Smooth muscle cell (in vitro differentiated cells): Measurements from ENCODE around the gene SMYD5. TPM values are rescaled to one million over a fixed set of nuclear protein-coding genes. Genes with fewer than 3 reads are reported as not detected.

ENCODE experiments used
- DNase-seq: peaks from one replicate; lab custom pipeline; 2025; ENCODE audit not compliant: unreplicated experiment; lab: John Stamatoyannopoulos, UW
- H2AFZ ChIP-seq: fragments of 200-600 bp; sonication (generic); 2 replicates; pipeline ENCODE4 v1.6.0; 2016; ENCODE audit warnings: antibody characterized with exemption, low read depth, mild to moderate bottlenecking
- H3F3A ChIP-seq: fragments of 200-600 bp; sonication (generic); 2 replicates; pipeline ENCODE4 v1.6.0; 2017; ENCODE audit warnings: antibody characterized with exemption, low read depth
- H3K27ac ChIP-seq: fragments of 200-600 bp; sonication (generic); 2 replicates; pipeline ENCODE4 v1.5.1; 2016; ENCODE audit warnings: low read depth, mild to moderate bottlenecking
- H3K27me3 ChIP-seq: fragments of 200-600 bp; sonication (generic); 2 replicates; pipeline ENCODE4 v1.6.1; 2016; ENCODE audit warnings: low read depth, mild to moderate bottlenecking
- H3K36me3 ChIP-seq: fragments of 200-600 bp; sonication (generic); 2 replicates; pipeline ENCODE4 v1.5.1; 2016; ENCODE audit warnings: low read depth
- H3K4me1 ChIP-seq: fragments of 200-600 bp; sonication (generic); 2 replicates; pipeline ENCODE4 v1.5.1; 2016; ENCODE audit warnings: low read depth
- H3K4me2 ChIP-seq: fragments of 200-600 bp; sonication (generic); 2 replicates; pipeline ENCODE4 v1.6.0; 2016; ENCODE audit warnings: mild to moderate bottlenecking
- H3K4me3 ChIP-seq: fragments of 200-600 bp; sonication (generic); 2 replicates; pipeline ENCODE4 v1.5.1; 2016; ENCODE audit warnings: mild to moderate bottlenecking
- H3K79me2 ChIP-seq: fragments of 200-600 bp; sonication (generic); 2 replicates; pipeline ENCODE4 v1.6.0; 2016; ENCODE audit warnings: low read depth, mild to moderate bottlenecking
- H3K9ac ChIP-seq: fragments of 200-600 bp; sonication (generic); 2 replicates; pipeline ENCODE4 v1.6.0; 2016; ENCODE audit warnings: low read depth
- H3K9me3 ChIP-seq: fragments of 200-600 bp; sonication (generic); replicated peaks from 2 replicates; pipeline ENCODE4 v1.5.1; 2016; ENCODE audit warnings: low read depth
- H4K20me1 ChIP-seq: fragments of 200-600 bp; sonication (generic); 2 replicates; pipeline ENCODE4 v1.6.0; 2016; ENCODE audit warnings: low read depth
- WGBS: methylation state at CpG from one replicate; pipeline ENCODE4 v1.1.7; 2016; ENCODE audit warnings: low lambda C conversion rate; 5-methylcytosine and 5-hydroxymethylcytosine counted together
- polyA plus RNA-seq: library from polyadenylated mRNA; unstranded; fragments of >200 nt; fragmentation: Nextera tagmentation; extraction: Ambion mirVana; gene quantifications from 2 replicates; pipeline ENCODE4 v1.2.1, GENCODE V29; 2016
- total RNA-seq: library from RNA; depleted of rRNA; stranded (reverse); fragments of >200 nt; gene quantifications from 2 replicates; pipeline ENCODE4 v1.2.3, GENCODE V29; 2014
- TF ChIP-seq, protein P1 (sequence below): fragments of 200-600 bp; sonication (generic); IDR thresholded peaks from 2 replicates; pipeline ENCODE4 v1.5.1; 2017; ENCODE audit warnings: borderline replicate concordance, mild to moderate bottlenecking, antibody characterized with exemption; ENCODE audit not compliant: insufficient read depth, poor library complexity, severe bottlenecking

SMYD5 gene
- total and polyA plus RNA-seq, 2 experiments from 2014 or later: 10.8 to 16.5 TPM

DNA sequence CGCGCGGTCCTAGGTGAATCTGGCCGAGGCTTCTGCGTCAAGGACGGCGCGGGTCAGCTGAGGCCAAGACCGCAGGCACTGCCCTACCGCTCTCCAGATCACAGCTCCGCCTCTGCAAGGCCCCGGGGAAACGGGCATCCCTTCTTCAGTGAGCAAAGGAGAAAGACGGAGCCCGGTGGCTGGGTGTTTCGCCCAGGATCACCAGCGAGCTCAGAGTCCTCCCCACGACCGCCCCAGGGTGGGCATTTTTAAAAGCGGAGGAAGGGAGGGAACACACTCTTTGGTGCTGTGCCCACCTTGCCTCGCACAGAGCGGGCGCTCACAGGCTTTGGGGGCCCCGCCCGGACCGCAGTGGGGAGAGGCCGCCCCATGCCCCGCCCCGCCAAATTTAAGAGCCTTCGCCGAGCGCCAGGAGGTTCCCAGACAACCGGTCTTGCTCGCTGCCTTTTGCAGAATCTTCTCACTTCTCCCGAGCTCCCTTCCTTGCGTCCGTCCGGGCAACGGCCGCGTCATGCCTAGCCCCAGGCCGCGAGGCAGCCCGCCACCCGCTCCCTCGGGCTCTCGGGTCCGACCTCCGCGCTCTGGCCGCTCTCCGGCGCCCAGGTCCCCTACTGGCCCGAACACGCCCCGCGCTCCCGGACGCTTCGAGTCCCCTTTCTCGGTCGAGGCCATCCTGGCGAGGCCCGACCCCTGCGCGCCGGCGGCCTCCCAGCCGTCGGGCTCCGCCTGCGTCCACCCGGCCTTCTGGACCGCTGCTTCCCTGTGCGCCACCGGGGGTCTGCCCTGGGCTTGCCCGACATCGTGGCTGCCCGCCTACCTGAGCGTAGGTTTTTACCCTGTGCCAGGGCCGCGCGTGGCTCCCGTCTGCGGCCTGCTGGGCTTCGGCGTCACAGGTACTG, 11.6 kb upstream of the SMYD5 start, which contains the start of gene NOTO:
Gene NOTO (plus strand): TSS at position 419 of the 899 bp plus-strand sequence. CDS start 93 bp downstream, at position 512.
- Histone ChIP-seq H3K27me3 (peaks cover 77% of the 10 kb centered on the region), H3K79me2 (no peaks in the 10 kb centered on the region), H2AFZ (no peak within 1 kb of the TSS), H3K9ac (no peak within 1 kb of the TSS), H3K4me3 (peak within 1 kb of the TSS; percentile 38), H4K20me1 (no peaks in the 10 kb centered on the region), H3F3A (no peaks in the 10 kb centered on the region), H3K4me1 (no peaks in the 10 kb centered on the region), H3K36me3 (no peaks in the 10 kb centered on the region), H3K4me2 (peak within 1 kb of the TSS; percentile 82), H3K9me3 (no peaks in the 10 kb centered on the region), H3K27ac (no peak within 1 kb of the TSS)
- DNase-seq: no peak
- WGBS: 2% methylated on average over 70 of the region's 87 CpGs
- TF ChIP-seq, protein P1, sequence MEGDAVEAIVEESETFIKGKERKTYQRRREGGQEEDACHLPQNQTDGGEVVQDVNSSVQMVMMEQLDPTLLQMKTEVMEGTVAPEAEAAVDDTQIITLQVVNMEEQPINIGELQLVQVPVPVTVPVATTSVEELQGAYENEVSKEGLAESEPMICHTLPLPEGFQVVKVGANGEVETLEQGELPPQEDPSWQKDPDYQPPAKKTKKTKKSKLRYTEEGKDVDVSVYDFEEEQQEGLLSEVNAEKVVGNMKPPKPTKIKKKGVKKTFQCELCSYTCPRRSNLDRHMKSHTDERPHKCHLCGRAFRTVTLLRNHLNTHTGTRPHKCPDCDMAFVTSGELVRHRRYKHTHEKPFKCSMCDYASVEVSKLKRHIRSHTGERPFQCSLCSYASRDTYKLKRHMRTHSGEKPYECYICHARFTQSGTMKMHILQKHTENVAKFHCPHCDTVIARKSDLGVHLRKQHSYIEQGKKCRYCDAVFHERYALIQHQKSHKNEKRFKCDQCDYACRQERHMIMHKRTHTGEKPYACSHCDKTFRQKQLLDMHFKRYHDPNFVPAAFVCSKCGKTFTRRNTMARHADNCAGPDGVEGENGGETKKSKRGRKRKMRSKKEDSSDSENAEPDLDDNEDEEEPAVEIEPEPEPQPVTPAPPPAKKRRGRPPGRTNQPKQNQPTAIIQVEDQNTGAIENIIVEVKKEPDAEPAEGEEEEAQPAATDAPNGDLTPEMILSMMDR: no peak

GRCh38 chr2:73203055-73203681, 10.9 kb upstream of the SMYD5 start:
- Histone ChIP-seq H3K4me3 (peak overlapping the region; percentile 38), H3K27me3 (peaks cover 69% of the 10 kb centered on the region), H3K9me3 (no peaks in the 10 kb centered on the region), H4K20me1 (no peaks in the 10 kb centered on the region), H2AFZ (no peak overlapping the region), H3K9ac (no peak overlapping the region), H3K36me3 (no peaks in the 10 kb centered on the region), H3K27ac (no peak overlapping the region), H3K4me2 (peak overlapping the region; percentile 82), H3K79me2 (no peaks in the 10 kb centered on the region), H3K4me1 (no peaks in the 10 kb centered on the region), H3F3A (no peaks in the 10 kb centered on the region)
- no peak for DNase-seq
- WGBS: 7% methylated on average over 38 of the region's 44 CpGs
- TF ChIP-seq, protein P1: no peak

DNA sequence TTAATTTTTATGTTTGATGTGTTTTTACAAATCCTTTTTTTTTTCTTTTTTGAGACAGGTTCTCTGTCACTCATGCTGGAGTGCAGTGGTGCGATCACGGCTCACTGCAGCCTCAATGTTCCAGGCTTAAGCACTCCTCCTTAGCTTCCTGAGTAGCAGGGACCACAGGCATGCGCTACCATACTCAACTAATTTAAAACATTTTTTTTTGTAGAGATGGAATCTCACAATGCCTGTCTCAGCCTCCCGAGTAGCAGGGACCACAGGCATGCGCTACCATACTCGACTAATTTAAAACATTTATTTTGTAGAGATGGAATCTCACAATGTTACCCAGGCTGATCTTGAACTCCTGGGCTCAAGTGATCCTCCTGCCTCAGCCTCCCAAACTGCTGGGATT, 8.4 kb upstream of the SMYD5 start:
- Histone ChIP-seq H2AFZ (no peak overlapping the region), H3F3A (no peaks in the 10 kb centered on the region), H3K4me3 (no peak overlapping the region), H3K27ac (no peak overlapping the region), H3K9me3 (no peaks in the 10 kb centered on the region), H3K36me3 (no peaks in the 10 kb centered on the region), H3K4me2 (no peak overlapping the region), H3K4me1 (no peaks in the 10 kb centered on the region), H3K9ac (no peak overlapping the region), H3K27me3 (peaks cover 56% of the 10 kb centered on the region), H4K20me1 (no peaks in the 10 kb centered on the region), H3K79me2 (no peaks in the 10 kb centered on the region)
- no peak for DNase-seq
- WGBS: 73% methylated on average over 6 of the region's 6 CpGs
- TF ChIP-seq, protein P1: no peak
